HG02678 (cell line): ENCODE measurements around the gene PHLDA1.

Source experiments
- ATAC-seq: cut with Tn5 transposase; IDR thresholded peaks from one replicate; pipeline ENCODE4 v1.9.1; 2021; ENCODE audit warnings: mild to moderate bottlenecking, moderate library complexity; ENCODE audit not compliant: unreplicated experiment

Gene PHLDA1

GRCh38 chr12:76038176-76038575, 6.6 kb upstream of the PHLDA1 start:
- ATAC-seq, result no peak

- ATAC-seq, result peak; percentile 59
Observed at GRCh38 chr12:76037130-76038103, 5.8 kb upstream of the PHLDA1 start.

- no peak for ATAC-seq
Observed at GRCh38 chr12:76035045-76035444, 3.5 kb upstream of the PHLDA1 start.

GRCh38 chr12:76033081-76034011, 1.8 kb upstream of the PHLDA1 start:
- no peak for ATAC-seq

GRCh38 chr12:76032043-76032981, 736 bp upstream of the PHLDA1 start:
- ATAC-seq, result peak; percentile 29

- peak; percentile 10 for ATAC-seq
Observed at GRCh38 chr12:76031081-76031413, 529 bp downstream of the PHLDA1 start.

- ATAC-seq, result no peak
Observed at GRCh38 chr12:76030341-76031080, 1.1 kb downstream of the PHLDA1 start.

- no peak for ATAC-seq
Observed at GRCh38 chr12:76029982-76030340, 1.6 kb downstream of the PHLDA1 start.

GRCh38 chr12:76028571-76029277, 2.9 kb downstream of the PHLDA1 start:
- ATAC-seq, result no peak

- no peak for ATAC-seq
Observed at GRCh38 chr12:76026643-76027063, 4.9 kb downstream of the PHLDA1 start.

- no peak for ATAC-seq
Observed at GRCh38 chr12:76025601-76026575, 5.7 kb downstream of the PHLDA1 start.

GRCh38 chr12:76024942-76025600, 6.5 kb downstream of the PHLDA1 start:
- ATAC-seq, result no peak

GRCh38 chr12:76024102-76024781, 7.3 kb downstream of the PHLDA1 start:
- no peak for ATAC-seq

GRCh38 chr12:76023069-76023690, 8.4 kb downstream of the PHLDA1 start:
- ATAC-seq, result no peak

GRCh38 chr12:76022506-76022905, 9.1 kb downstream of the PHLDA1 start:
- ATAC-seq, result no peak
